HG03135 (cell line): Measurements from ENCODE around the gene PPP1R12A.
"Not testable (repeated sequence)": the region's sequence is repeated elsewhere in the genome, so short reads cannot be mapped to it uniquely, and the experiment has no call there.

Source experiments
- ATAC-seq: cut with Tn5 transposase; IDR thresholded peaks from one replicate; pipeline ENCODE4 v1.9.1; 2021; ENCODE audit warnings: mild to moderate bottlenecking, moderate library complexity; ENCODE audit not compliant: unreplicated experiment

The PPP1R12A gene

DNA sequence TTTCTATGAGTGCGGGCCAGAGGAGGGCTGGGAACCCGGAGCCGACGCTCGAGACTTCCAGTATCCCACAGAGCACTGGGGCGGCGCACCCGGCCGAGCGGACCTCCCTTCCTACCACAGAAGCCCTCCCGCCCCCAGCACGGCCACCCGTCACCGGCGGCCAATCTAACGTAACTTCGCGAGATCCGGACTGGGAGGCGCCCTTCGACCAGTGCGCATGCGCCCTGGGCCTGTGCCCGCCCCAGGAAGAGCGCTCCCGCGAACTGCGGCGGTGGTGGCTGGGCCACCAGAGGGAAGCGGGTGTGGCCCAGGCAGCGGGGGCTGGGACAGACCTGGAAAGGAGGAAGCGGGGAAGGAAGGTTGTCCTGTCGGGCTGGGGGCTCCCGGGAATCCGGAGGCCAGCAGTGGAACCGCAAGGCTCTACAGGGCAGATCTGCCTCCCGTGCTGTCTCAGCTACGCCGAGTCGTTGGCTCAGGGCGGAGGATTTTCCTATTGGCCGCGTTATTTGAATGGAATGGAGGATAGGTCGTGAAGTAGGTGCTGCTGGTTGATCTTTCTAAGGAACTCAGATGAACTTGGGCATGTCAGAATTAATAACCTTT, at the start of gene PPP1R12A:
PPP1R12A (minus strand) TSS at position 77 of the 603 bp plus-strand sequence. CDS start 166 bp downstream, outside the sequence.
- peak; percentile 84 for ATAC-seq

DNA sequence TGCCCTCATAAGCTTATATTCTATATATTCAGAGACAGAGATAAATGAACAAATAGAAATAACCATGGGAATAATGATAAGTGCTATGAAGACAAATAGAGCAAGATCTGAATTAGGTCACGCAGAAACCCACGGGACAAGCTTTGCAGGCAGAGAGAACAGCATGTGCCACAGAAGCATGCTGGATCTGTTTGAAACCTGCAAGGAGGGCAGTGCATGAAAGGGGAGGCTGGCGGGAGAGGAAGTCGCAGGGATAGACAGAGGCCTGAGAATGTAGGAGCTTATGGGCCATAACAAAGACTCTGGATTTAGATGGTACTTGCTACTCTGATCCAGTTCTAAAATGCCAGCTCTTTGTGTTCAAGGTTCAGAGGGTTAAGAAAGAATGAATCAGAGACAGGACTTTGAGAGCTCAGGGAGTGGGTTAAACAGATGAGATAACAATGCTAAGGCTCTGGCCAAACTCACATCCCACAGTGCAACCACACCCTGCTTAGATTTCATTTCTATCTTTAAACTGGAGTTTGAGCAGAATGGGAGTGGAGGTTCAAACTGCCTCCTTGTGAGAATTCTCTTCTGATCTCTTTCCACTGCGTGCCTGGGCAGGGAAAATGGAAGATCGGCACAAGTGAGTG, 49.2 kb upstream of the PPP1R12A start:
- no peak for ATAC-seq

DNA sequence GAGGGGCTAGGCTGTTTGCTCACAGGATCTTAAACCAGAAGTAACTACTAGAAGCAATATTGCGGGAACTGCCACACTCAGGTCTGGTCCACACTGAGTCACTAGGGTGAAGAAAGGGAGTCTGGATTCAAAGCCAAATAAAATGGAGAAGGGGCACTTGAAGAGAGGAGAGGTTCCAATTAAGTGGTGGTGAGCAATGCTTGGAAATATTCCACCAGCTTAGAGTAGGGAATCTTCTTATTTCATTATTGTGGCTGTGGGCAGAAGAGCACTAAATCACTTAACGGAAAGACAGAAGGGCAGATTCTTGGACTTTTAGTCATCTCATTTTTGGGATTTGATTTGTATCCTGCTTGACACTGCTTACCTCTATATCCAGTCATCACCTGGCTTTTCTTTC, 48.6 kb upstream of the PPP1R12A start:
- no peak for ATAC-seq

DNA sequence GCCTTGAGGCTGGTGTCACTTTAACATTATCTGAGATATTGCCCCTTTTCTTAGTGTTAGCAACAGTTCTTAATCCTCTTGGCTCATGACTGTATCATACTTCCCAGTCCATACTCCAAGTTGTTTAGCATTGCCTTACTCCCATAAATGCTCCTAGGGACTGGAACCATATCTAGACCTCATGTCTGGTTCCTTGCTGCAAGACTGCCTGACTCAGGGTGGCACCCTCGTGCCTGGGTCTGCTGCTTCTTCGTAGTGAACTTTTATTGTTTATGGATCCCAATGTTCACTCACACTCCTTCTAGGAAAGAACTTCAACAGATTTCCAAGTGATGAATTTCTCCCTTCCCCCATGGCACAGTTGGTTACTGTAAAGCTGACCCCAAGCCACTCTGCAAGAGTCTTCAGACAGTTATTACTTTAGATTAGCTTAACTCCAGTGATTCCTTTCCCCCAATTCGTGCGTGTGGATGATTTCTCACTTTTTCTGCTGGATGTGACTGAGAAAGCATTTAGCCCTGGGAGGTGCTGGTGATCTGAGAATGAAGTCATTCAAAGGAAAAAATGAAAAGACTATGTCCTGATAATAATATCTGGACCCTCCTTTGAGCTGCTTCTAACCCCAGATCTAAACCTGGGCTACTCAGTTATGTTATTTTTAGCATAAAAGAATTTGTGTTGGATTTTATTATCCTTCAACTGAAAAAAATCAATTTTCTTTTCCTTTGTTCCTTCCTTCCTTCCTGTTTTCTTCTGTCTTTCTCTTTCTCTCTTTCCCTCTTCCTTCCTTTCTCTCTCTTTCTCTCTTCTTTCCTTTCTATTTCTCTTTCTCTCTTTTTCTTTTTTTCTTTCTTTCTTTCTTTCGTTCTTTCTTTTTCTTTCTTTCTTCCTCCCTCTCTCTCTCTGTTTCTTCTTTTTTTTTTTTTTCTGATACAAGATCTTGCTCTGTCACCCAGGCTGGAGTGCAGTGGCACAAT, 47.5 kb upstream of the PPP1R12A start:
- ATAC-seq: no peak

DNA sequence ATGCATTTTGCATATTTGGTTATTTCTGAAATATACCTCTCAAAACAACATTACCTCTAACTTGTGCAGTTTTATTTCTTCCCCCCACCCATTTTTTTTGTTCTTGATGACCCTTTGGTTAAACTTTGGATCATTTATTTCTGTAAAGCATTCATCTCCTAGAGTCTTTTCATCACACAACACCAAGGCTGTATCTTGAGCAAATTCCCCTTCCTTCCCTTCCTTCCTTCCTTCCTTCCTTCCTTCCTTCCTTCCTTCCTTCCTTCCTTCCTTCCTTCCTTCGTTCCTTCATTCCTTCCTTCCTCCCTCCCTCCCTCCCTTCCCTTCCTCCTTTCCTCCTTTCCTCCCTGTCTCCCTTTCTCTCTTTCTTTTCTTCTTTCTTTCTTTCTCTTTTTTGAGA, 43.8 kb upstream of the PPP1R12A start:
- no peak for ATAC-seq

DNA sequence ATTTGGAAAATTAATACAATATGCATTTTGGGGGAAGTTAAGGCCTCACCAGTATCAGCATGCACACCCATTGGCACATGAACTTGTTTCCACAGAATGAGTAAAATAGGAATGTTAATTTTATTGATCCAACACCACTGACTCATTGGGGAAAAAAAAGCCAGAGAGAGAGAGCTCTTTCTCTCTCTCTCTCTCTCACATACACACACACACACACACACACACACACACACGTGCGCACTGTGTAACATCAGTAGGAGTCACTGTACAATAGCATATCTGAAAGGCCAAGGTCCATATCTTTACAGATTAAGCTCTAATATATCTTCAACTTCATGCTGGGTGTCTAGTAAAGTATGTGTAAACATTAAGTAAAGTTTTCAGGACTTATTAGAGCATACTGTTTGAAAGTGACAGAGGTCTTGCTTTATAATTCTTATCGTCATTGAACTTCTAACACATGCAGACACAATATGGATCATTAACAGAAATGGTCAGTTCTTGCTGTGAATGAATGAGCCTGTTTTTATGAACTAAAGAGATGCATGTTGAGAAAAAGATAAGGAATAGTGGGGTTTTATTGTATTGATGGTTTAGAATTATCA, 43.1 kb upstream of the PPP1R12A start:
- ATAC-seq: not testable (repeated sequence)

DNA sequence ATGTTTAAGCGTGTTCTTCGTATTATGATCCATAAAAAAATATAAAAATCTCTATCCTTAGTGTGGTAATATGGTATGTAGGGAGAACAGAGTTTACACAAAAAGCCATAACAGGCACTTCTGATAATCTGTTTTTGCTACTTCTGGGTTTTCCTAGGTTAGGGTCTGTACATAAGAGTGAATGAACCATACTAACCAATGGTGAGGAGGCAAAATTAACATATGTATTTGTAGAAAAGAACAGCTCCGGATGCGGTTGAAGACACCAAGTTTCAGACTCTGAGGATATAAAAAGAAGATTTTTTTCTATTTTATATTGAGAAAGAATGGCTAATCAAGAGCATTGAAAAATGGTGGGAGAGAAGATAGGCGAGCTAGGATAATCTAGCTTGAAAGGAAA, 40.2 kb upstream of the PPP1R12A start:
- no peak for ATAC-seq

DNA sequence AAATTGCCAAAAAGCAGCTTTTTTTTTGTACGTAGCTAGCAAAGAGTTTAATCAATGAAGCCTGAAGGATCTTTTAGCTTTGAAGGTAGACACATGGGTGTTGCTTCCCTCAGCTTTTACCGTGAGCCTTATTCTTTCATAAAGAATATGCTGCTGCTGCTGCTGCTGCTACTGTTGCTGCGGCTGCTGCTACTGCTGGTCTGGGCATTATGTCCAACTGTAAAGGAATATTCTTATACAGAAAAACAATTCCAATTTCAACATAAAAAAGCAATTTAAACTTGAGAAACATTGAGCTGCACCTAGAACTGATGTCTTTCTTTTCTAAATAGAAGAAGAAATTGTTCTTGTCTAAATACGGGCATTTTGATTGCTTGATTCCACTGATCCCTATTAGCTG, 38.9 kb upstream of the PPP1R12A start:
- no peak for ATAC-seq

DNA sequence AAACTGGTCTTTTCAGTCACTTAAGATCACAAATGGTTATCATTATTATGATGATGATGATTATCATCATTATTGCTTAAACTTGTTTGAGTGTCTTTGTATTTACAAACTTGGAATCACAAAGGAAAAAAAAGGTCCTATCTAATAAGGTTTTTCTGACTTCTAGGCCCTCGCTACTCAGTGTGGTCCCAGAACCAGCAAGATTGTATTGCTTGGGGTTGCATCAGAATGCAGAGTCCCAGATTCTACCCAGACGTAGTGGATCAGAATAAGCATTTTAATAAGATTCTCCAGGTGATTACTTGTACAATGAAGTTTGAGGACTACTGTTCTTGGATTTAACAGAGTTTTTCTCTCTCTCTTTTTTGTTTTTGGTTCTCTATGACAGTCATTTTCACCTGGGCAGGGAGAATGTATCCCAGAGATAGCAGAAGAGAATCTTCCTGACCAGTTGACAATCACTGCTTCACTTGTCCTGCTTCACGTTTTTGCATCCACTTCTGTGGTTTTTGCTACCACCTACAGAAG, 29.3 kb upstream of the PPP1R12A start:
- ATAC-seq: no peak

DNA sequence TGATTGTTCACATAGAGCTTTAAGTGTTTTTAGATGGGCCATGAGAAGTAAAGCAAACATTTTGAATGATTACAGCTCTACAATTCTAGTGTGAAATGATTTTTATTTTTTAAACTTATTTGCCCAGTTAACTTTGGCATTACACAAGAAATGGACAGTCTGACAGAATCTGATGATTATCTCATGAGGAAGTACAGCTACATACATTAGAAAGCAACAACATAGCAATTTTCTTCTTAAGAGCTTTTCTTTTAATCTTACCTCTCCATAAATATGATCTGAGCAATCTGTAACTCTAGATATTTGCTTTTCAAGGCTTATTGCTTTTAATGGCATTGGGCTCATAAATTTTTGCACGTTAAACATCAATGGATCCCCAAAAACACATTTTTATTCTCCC, 26.5 kb upstream of the PPP1R12A start:
- ATAC-seq: no peak

DNA sequence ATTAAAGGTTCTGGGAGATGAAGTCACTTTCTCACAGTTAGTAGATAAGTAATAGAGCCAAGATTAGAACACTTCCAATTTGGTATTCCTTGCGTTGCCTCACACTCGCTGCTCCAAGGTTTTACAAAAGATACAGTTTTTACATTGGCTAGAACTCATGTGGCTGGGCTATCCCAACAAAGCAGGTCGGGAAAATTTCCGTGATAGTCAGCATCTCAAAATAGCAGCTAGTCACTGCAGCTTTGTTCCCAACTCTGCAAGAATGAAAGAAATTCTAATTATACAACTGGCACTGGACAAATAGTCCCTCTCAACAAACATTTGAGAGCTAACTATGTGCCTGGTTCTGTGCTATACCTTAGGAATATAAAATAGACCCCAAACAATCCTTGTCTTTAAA, 24.6 kb upstream of the PPP1R12A start:
- no peak for ATAC-seq

DNA sequence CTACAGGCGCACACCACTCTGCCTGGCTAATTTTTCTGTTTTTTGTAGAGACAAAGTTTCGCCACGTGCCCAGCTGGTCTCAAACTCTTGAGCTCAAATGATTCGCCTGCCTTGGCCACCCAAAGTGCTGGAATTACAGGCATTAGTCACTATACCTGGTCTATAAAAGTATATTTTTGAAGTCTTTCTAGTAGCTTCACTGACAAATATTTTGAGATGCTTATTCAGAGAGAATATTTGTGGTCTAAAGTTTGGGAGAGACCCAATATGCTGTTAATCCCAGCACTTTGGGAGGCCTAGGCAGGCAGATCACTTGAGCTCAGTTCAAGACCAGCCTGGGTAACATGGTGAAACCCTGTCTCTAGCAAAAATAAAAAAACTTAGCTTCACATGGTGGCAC, 22.0 kb upstream of the PPP1R12A start:
- no peak for ATAC-seq

DNA sequence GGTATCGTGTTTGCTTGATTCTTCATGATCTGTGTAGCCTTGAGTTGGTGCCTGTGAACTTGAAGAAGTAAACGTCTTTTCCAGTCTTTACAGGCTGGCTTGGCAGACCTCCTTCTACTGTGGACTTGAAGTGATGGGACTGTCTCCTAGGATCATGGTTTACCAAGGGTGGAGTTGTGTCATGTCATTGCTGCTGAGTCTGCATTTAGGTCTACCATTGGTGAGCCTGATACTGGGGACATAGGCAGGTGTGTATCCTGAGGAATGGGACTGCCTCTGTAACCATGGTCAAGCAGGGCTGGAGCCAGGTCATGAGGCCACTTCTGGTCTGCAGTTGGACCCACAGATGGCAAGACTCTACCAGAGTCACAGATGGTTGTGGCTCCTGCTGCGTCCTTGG, 20.7 kb upstream of the PPP1R12A start:
- no peak for ATAC-seq

DNA sequence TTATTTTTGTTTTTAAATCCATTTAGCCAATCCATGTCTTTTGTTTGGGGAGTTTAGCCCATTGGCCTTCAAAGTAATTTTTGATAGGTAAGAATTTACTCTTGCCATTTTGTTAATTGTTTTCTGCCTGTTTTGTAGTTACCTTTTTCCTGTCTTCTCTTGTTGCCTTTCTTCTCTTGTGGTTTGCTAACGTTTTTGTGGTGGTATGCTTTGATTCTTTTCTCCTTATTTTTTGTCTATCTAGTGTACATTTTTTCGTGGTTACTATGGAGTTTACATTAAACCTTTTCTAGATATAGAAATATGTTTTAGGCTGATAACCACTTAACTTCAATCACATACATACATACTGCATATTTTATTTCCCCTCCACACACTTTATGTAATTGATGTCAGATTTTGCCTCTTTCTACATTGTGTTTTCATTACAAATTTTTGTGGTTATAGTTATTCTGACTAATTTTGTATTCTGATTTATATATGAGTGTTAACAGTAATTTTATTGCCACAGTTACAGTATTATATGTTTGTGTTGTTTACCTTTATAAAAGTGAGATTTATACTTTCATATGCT, 19.2 kb upstream of the PPP1R12A start:
- no peak for ATAC-seq

DNA sequence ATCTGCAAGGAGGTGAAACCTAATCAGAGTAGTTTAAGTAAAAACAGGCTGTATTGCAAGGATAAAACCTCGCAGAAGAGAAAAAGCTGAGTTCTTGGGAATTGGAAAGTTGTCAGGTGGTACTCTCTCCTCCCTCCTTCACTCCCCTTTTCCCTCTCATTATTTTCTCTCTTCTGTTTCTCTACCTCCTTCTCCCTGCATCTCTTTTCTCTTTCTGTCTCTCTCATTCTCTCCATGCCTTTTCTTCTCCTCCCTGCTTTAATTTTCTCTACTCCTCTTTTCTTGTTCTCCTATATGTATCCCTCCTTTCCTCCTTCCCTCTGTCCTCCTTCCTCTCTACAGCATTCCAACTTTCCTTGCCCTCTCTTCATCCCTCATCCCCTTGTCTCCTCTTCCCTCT, 14.2 kb upstream of the PPP1R12A start:
- ATAC-seq: no peak

DNA sequence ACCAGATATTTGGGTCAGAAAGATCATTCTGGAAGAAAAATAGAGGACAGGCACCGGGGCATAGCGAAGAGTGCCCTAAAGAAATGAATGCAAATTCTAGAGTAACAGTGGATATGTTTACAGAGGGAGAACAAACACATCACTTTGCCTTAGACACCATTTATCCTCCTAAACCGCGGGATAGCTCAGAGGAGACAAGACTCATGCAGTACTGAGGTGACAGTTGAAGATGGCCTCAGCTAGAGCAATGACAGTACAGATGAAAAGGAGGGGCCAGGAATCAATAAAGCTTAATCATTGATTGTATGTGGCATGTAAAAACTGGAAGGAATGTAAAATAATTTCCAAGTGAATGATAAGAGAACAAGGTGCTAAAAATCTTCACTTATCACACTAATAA, 10.5 kb upstream of the PPP1R12A start:
- no peak for ATAC-seq

DNA sequence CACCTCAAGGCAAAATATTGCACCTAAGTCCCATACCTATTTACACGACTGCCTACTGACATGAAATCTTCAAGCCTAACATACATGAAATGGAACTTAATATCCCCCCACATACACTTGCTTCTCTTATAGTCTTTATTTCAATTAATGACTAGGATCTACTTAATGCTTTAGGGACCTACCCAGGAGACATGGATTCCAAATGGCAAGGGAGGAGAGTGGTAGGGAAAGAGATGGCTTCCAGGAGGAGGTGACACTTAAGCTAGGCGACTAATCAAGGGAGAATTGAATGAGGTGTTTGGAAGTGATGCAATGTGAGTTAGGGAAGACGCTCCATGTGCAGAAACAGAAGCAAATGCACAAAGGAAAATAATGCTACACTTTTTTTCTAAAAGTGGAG, 9.7 kb upstream of the PPP1R12A start:
- no peak for ATAC-seq

DNA sequence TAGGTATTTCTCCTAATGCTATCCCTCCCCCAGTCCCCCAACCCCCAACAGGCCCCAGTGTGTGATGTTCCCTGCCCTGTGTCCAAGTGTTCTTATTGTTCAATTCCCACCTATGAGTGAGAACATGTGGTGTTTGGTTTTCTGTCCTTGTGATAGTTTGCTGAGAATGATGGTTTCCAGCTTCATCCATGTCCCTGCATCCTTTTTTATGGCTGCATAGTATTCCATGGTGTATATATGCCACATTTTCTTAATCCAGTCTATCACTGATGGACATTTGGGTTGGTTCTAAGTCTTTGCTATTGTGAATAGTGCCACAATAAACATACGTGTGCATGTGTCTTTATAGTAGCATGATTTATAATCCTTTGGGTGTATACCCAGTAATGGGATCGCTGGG, 7.9 kb upstream of the PPP1R12A start:
- ATAC-seq: not testable (repeated sequence)

DNA sequence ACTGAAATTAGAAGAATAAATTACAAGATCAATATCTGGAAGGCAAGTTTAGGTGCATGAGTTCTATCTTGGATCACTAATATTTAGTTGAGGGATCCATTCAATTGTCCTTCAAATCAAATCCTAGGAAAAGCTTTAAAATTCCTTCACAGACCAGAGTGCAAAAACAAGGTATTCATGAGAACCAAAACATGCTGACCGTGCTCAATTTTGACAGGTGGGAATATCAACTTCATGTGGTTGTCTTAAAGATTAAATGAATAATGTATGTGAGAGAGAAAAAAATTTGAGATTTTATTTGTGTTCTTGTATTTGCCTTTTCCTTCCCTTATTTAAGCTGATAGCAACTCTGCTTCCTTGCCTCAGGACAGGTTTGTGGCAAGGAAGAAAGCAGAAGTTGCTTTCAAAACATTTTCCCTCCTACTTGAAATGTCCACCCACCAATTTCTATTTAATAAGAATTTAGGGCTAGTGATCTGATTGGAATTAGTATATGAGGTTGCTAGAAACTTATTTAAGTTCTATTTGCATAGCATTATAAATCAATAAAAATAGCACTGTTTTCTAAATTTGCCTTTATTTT, 4.9 kb upstream of the PPP1R12A start:
- no peak for ATAC-seq

DNA sequence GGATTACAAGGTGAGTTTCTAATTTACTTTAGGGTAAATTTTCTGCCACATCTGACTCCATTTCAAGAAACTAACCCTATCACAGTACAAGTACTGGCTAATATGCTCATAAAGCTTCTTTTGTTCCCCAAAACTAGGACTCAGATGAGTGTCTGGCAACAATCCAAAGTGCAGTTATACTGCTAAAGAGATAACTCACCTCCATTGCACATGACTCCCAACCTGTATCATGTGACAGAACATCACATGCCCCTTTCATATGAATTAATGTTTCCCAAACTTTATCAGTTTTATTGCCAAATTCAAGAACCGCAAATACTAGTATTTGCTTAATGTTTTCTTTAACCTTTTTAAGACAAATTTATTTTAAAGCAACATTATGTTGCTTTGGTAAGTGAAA, 3.9 kb upstream of the PPP1R12A start:
- no peak for ATAC-seq
